Superior temporal gyrus (tissue), 1 donor: ENCODE data around the gene ITGAE.

ENCODE experiments used
- DNase-seq: peaks from one replicate; pipeline ENCODE4 v3.0.0-alpha.2; 2016; ENCODE audit errors: extremely low spot score

The ITGAE gene

GRCh38 chr17:3693829-3694231, 107.2 kb downstream of the ITGAE start:
- DNase-seq: no peak

GRCh38 chr17:3693141-3693540, 107.8 kb downstream of the ITGAE start:
- no peak for DNase-seq

GRCh38 chr17:3692346-3692745, 108.6 kb downstream of the ITGAE start:
- no peak for DNase-seq

- no peak for DNase-seq
Measured at GRCh38 chr17:3691617-3692067, 109.3 kb downstream of the ITGAE start.

- no peak for DNase-seq
Measured at GRCh38 chr17:3690094-3690715, 110.8 kb downstream of the ITGAE start.

- DNase-seq: no peak
Measured at GRCh38 chr17:3689262-3690093, 111.5 kb downstream of the ITGAE start.

GRCh38 chr17:3688852-3689261, 112.1 kb downstream of the ITGAE start:
- no peak for DNase-seq

- no peak for DNase-seq
Measured at GRCh38 chr17:3688027-3688553, 112.9 kb downstream of the ITGAE start.

- DNase-seq: no peak
Measured at GRCh38 chr17:3685174-3685573, 115.8 kb downstream of the ITGAE start.

GRCh38 chr17:3683054-3683511, 117.9 kb downstream of the ITGAE start:
- DNase-seq: no peak

GRCh38 chr17:3682033-3682432, 119.0 kb downstream of the ITGAE start:
- no peak for DNase-seq

- no peak for DNase-seq
Measured at GRCh38 chr17:3681565-3681964, 119.4 kb downstream of the ITGAE start.

GRCh38 chr17:3681057-3681456, 119.9 kb downstream of the ITGAE start:
- DNase-seq: no peak

- no peak for DNase-seq
Measured at GRCh38 chr17:3679531-3680126, 121.4 kb downstream of the ITGAE start.

- no peak for DNase-seq
Measured at GRCh38 chr17:3678821-3679530, 122.0 kb downstream of the ITGAE start.

- DNase-seq: peak; percentile 59
Measured at GRCh38 chr17:3678095-3678820, 122.7 kb downstream of the ITGAE start.

- DNase-seq: no peak
Measured at GRCh38 chr17:3675886-3676285, 125.1 kb downstream of the ITGAE start.

GRCh38 chr17:3672571-3672970, 128.4 kb downstream of the ITGAE start:
- no peak for DNase-seq

GRCh38 chr17:3669548-3669947, 131.4 kb downstream of the ITGAE start:
- DNase-seq: no peak

- no peak for DNase-seq
Measured at GRCh38 chr17:3669085-3669347, 132.0 kb downstream of the ITGAE start.
